GM21423 (cell line): ENCODE measurements around the gene HNRNPUL2.
"Not testable (repeated sequence)": the region's sequence is repeated elsewhere in the genome, so short reads cannot be mapped to it uniquely, and the experiment has no call there.

Experiments used
- ATAC-seq: cut with Tn5 transposase; IDR thresholded peaks from one replicate; pipeline ENCODE4 v1.9.1; 2021; ENCODE audit warnings: mild to moderate bottlenecking, moderate library complexity; ENCODE audit not compliant: unreplicated experiment

Gene HNRNPUL2

DNA sequence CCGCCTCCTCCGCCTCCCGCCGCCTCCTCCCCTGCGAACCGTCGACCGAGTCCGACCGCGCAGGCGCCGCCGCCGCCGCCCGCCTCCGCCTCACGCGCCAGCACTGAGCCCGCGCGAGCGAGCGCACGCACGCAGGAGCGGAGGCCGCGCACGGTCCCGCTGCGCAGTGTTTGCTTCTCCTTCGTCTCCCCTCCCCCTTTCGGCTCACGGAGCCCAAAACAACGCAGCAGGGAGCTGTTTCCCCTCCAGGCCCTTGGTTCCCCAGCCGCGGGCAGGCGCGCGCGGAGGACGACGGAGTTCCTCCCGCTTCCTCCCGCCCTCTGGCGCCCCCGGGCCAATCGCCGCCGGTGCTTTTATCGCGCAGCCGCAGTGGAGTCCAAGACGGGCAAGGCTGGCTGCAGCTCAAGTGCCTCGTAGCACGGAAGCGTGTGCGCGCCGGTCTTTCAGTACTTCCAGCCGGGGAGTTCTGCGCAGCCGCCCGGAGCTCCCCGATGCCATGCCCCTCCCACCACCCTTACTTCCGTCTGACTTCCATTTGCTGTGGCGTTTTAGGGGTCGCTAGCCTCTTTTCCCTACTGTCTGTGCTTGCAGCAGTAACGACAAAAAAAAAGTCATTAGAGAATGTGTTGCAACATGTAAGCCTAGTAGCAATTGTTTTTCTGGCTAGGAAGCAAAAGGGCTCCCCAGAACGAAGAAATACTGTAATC lies at the start of gene HNRNPUL2:
Gene HNRNPUL2 (minus strand): TSS at position 293 of the 707 bp plus-strand sequence. CDS start 301 bp downstream, outside the sequence.
- ATAC-seq, result peak; percentile 72

DNA sequence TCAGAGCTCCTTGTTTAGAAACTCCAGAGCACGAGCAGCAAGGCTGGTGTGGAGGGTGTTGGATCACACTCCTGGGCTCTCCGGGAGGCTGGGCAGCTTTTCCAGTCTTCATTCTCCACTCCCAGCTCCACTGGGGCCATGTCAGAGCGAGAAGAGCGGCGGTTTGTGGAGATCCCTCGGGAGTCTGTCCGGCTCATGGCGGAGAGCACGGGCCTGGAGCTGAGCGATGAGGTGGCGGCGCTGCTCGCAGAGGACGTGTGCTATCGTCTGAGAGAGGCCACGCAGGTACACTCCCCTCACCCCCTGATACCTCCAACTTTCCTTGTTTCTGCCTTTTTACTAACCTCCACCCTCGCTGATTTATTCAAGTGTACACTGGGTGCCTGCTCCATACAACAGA lies 48.4 kb upstream of the HNRNPUL2 start:
- no peak for ATAC-seq

- ATAC-seq, result no peak
Observed at GRCh38 chr11:62774407-62774806, 47.1 kb upstream of the HNRNPUL2 start.

DNA sequence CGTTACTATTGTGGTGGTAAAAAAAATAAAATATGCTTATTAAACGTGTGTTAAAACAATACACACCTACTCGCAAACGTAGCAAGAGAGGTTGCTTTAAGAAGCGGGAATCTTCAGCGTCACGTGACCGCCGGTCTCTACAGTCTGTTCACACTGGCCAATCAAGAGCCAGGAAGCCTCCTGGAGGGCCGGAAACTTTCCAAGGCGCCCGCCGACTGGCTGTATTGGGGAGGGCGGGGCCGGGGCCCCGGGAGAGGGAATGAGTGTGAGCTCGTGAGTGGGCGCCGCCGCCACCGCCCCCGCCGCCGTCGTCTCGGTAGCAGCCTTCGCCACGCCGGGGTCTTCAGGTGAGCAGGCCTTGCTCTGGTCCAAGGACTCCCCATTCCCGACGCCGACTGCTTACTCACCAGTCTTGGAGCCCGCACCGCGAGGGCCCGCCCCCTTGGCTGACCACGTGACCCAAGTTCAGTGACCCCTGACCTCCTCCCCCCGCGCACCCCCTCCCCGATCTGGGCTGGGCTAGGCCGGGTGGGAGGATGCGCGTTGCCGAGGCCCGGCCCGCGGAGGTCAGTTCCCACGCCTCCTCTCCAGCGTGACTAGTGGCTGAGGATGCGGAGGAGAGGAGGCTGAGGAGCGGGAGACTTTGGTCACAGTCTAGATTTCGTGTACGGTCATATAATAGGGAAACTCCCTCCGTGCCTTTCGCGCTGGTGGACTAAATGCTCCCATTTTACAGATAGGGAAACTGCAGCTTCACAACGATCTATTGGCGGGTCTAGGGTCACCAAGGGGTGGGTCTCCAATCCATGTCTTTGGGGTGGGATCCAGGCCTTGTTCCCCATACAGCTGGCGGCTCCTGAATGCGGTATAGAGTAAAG lies 44.1 kb upstream of the HNRNPUL2 start, which contains the start of gene TAF6L:
Gene TAF6L (plus strand): TSS at position 253 of the 878 bp plus-strand sequence. CDS start 4,388 bp downstream, outside the sequence.
- ATAC-seq, result peak; percentile 79

- peak; percentile 7 for ATAC-seq
Observed at GRCh38 chr11:62770778-62771143, 43.5 kb upstream of the HNRNPUL2 start.

GRCh38 chr11:62760867-62761227 lies 33.6 kb upstream of the HNRNPUL2 start:
- not testable (repeated sequence) for ATAC-seq

DNA sequence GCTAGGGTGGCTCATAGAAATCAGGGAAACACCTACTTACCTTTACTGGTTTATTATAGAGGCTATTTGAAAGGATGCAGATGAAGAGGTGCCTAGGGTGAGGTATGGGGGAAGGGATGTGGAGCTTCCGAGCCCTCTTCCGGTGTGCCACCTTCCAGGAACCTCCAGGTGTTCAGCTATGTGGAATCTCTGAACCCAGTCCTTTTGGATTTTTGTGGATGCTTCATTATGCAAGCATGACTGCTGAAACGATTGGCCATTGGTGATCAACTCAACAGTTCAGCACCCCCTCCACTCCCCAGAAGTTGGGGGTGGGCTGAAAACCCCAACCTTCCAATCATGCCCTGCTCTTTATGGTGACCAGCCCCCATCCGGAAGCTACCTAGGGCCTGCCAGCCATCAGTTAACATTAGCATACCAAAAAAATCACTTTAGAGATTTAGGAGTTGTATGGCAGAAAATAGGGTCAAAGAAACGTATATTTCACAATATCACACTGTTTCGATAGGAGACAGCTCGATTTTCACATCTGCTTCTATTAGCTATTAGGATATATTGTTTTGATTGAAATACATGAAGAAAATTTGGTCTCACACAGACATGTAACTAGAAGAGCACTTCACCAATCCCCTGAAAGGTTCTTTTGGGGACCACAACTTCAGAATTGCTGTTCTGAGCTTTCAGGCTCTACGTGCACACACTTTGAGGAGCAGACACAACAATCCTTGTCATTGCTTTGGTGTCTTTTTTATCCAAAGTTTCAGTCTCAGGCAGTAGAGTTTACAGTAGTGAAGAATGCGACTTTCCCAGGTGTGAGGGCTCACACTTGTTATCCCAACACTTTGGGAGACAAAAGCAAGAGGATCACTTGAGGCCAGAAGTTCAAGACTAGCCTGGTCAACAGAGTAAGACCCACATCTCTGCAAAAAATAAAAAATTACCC lies 30.9 kb upstream of the HNRNPUL2 start:
- ATAC-seq, result no peak

DNA sequence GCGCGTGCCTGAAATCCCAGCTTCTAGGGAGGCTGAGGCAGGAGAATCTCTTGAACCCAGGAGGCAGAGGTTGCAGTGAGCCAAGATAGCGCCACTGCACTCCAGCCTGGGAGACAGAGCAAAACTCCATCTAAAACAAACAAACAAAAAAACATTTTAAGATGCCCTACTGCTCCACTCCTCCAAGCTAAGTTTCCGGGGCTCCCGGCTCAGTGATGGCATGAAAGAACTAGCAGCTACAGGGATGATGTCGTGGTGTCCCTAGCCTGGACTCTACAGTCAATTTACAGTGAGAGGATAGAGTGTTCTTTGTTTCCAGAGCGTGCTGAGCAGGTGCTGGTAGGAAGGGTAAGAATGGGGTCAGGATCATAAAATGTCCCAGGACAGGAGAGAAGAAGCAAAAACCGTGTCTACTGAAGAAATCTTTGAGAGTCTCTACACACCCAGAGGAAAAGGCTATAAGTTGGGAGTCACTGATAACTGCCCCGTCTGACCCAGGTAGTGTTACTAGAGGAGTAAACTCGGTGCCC lies 27.9 kb upstream of the HNRNPUL2 start:
- ATAC-seq, result no peak

GRCh38 chr11:62753736-62754603 lies 26.7 kb upstream of the HNRNPUL2 start, which contains the start of gene ZBTB3:
Gene ZBTB3, minus strand, starts transcription at chr11:62754160. Its CDS starts 496 bp downstream, at chr11:62753664.
- peak; percentile 94 for ATAC-seq

DNA sequence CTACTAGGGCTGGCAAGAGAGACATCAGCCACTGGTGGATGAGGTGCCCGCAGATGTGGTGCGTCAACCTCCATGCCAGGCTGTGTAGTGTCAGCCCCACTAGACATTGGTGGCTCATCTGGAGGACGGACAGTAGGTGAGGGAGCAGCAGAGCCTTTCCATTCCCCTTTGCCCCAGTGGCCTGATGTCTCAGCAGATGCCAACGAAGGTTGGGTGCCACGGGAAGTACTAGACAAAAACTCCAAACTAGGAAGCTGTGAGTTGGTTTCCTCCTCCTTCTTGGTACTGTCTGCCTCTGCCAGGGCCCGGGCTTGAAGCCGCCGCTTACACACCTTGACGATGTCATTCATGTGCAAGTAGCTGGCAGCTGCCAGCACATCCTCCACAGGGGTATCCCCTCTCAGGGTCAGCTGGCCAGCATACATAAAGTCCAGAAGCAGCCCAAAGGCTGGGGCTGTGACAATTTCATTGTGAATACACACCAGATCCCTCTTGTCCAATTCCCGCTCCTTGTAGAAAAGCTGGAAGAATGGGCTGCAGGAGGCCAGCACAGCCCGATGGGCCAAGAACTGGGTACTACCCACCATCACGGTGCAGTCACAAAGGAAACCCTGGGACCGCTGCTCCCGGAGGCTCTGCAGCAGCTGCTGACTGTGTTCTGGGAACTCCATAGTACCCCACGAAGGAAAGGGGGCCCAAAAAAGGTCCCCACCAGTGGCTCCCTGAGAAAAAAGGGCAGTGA lies 25.9 kb upstream of the HNRNPUL2 start:
- no peak for ATAC-seq

DNA sequence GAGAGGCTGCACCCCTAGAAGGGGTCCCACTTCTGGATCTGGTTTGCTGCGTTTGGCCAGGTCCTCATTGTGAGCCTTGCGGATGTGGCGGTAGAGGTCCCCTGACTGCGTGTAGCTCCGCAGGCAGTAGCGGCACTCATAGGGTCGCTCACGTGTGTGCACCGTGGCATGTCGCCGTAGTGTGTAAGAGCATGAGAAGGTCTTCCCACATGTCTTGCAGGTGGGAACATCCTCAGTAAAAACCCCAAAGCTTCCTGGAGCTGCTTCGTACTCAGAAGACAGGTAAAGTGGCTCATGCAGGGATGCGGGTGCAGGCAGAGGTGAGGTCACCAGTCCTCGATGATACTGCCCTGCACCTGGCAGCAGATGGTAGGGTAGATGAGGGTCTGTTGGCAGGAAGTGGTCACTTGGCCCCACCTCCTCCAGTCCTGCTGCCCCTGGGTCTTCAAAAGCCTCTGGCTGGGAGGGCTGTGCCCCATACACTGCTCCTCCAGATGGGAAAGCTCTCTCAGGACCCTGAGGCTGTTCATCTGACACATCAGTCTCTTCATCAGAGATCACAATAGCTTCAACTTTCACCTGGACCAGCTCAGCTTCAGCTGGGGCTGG lies 25.0 kb upstream of the HNRNPUL2 start:
- ATAC-seq, result no peak

DNA sequence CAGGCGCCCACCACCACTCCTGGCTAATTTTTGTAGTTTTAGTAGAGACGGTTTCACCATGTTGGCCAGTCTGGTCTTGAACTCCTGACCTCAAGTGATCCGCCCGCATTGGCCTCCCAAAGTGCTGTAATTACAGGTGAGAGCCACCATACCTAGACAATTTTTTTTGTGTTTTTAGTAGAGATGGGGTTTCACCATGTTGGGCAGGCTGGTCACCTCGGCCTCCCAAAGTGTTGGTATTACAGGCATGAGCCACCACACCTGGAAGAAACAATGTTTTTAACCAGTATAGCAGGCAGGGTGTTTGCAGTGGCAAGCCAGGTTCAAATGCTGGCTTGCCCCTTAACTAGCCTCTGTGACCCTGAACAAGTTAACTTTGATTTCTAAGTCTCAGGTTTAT lies 22.7 kb upstream of the HNRNPUL2 start:
- not testable (repeated sequence) for ATAC-seq

- ATAC-seq, result no peak
Observed at GRCh38 chr11:62747475-62748160, 20.4 kb upstream of the HNRNPUL2 start.

DNA sequence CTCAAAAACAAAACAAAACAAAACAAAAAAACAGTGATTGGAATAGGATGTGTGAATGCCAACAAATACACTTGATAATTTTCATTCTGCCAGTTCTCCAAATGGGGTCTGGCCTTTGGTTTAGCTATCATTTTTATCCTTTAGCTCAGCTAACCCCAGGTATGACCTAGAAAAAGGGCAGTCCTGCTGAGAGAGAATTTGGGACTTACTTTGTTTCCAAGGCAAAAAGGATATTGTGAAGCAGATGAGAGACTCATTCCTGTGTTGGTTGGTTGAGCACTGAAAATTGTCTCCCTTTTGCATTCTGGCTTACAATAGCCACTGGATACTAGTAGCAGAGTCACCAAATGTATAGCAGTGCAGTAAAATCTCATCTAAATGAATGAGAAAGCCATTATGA lies 9.9 kb upstream of the HNRNPUL2 start:
- no peak for ATAC-seq

DNA sequence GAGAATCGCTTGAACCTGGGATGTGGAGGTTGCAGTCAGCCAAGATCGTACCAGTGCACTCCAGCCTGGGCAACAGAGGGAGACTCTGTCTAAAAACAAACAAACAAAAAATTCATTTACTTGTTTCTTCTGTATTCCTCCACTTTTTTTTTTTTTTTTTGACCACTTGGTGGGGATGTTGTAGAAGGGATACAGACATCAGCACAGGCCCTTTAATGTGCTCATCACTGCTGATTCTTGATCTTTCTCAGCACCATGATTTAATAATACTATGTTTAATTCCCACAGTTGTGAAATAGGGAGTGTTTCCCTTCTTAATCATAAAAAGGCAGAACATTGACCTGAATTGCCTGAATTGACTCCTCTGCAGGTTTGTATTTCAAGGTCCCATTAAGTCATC lies 5.6 kb upstream of the HNRNPUL2 start:
- ATAC-seq, result no peak

- not testable (repeated sequence) for ATAC-seq
Observed at GRCh38 chr11:62730076-62730475, 2.8 kb upstream of the HNRNPUL2 start.

- peak; percentile 11 for ATAC-seq
Observed at GRCh38 chr11:62728171-62728988, 1.1 kb upstream of the HNRNPUL2 start, which contains the start of gene TTC9C. Gene TTC9C, plus strand, starts transcription at chr11:62728486. Its CDS starts 363 bp downstream, at chr11:62728849.
